GM21825 (cell line): ENCODE data around the gene PRSS33.

Experiments used
- ATAC-seq: cut with Tn5 transposase; IDR thresholded peaks from one replicate; pipeline ENCODE4 v1.9.1; 2021; ENCODE audit warnings: mild to moderate bottlenecking, moderate library complexity; ENCODE audit not compliant: unreplicated experiment

The PRSS33 gene

GRCh38 chr16:2745116-2745890, 42.1 kb downstream of the PRSS33 start:
- no peak for ATAC-seq

GRCh38 chr16:2744711-2745110, 42.6 kb downstream of the PRSS33 start:
- ATAC-seq = no peak

GRCh38 chr16:2743007-2743810, 44.2 kb downstream of the PRSS33 start:
- no peak for ATAC-seq

- ATAC-seq = no peak
Measured at GRCh38 chr16:2742323-2743006, 44.9 kb downstream of the PRSS33 start.

GRCh38 chr16:2741168-2741567, 46.2 kb downstream of the PRSS33 start:
- ATAC-seq = no peak

- ATAC-seq = no peak
Measured at GRCh38 chr16:2740476-2740875, 46.9 kb downstream of the PRSS33 start.

GRCh38 chr16:2739625-2740430, 47.5 kb downstream of the PRSS33 start:
- ATAC-seq = no peak

- ATAC-seq = no peak
Measured at GRCh38 chr16:2738615-2739014, 48.7 kb downstream of the PRSS33 start.

- no peak for ATAC-seq
Measured at GRCh38 chr16:2737895-2738418, 49.4 kb downstream of the PRSS33 start.

GRCh38 chr16:2737238-2737605, 50.1 kb downstream of the PRSS33 start:
- ATAC-seq = no peak

GRCh38 chr16:2736476-2737237, 50.7 kb downstream of the PRSS33 start:
- ATAC-seq = no peak

- ATAC-seq = no peak
Measured at GRCh38 chr16:2734844-2735515, 52.4 kb downstream of the PRSS33 start.
